Islet precursor cell (in vitro differentiated cells): ENCODE data around the gene GBP5.
"Not testable (repeated sequence)": the region's sequence is repeated elsewhere in the genome, so short reads cannot be mapped to it uniquely, and the experiment has no call there.

Experiments
- DNase-seq: peaks from one replicate; pipeline ENCODE4 v3.0.0-alpha.2; 2018

The GBP5 gene

GRCh38 chr1:89272269-89273041, at the start of gene GBP5:
Gene GBP5, minus strand, starts transcription at chr1:89272860. Its CDS starts 3,305 bp downstream, at chr1:89269555.
- DNase-seq: not testable (repeated sequence)

GRCh38 chr1:89322402-89322801, 49.7 kb upstream of the GBP5 start:
- DNase-seq: no peak

- DNase-seq: no peak
Measured at GRCh38 chr1:89312572-89312971, 39.9 kb upstream of the GBP5 start.

DNA sequence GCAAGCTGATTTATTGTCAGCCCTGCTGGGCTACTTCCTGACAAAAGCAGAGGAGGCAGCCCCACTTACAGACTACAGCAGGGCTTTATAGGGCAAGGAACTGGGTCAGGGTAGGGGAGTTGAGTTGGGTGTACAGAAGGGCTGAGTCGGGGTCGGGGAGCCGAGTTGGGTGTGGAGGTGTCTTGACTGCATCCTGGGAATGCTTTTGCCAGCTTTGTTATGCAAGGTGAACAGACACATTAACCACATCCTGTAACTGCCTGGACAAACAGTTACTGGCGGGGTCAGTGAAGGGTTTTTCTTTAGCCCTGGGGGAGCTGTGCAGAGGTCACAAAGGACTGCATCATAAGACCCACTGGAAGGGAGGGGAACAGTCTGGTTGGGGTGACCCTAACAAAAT, 39.1 kb upstream of the GBP5 start:
- DNase-seq: peak; percentile 88

DNA sequence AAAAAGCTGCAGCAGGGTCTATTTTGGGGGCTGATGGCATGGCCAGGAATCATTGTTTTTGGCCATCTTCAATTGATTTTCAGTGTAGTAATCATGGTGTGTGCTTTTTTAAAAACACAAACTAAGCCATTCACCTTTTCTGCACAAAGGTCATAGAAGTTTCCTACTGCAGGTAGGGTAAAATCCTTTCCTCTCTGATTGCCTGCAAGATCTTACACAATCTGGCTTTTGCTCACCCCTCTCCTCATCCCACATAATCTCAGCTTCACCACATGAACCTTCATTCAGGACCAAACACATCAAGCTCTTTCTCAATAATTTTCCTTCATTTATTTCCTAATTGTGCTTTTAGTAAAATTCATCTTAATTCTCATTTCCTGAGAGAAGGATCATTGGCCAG, 38.3 kb upstream of the GBP5 start:
- DNase-seq: no peak

DNA sequence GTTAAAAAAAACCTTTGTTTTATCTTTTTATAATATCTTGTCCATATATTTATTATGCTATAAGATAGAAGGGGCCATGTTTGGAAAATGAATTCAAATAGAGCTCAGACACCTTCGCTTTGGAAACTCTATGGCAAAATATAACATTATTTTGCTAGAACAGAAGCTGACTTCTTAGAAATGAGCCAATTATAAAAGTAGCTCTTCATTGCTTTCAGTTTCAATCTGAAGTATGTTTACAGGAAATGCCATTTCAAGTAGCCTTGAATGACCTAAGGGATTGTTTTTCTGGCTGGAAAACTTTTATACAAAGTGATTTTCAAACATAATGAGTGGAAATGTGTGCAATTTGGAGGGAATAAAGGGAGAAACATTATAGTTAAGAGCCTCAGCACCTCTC, 37.8 kb upstream of the GBP5 start:
- no peak for DNase-seq

DNA sequence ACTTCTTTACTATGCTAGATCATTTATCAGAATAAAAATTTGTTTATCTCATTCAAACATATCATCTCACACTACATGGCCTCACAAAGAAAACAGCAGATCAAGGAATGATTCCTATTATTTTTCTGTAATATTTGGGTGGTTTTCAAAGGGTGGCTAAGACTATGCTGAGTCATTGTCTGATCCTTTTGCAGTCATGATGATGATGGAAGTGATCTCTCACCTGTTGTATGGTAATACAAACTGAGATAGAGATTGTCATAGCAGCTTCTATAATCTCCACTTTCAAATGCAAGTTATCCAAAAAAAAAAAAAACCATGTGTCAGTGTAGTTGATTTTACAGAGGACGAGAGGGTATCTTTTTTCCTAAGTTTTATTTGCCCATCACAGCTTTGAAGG, 37.2 kb upstream of the GBP5 start:
- DNase-seq: no peak

DNA sequence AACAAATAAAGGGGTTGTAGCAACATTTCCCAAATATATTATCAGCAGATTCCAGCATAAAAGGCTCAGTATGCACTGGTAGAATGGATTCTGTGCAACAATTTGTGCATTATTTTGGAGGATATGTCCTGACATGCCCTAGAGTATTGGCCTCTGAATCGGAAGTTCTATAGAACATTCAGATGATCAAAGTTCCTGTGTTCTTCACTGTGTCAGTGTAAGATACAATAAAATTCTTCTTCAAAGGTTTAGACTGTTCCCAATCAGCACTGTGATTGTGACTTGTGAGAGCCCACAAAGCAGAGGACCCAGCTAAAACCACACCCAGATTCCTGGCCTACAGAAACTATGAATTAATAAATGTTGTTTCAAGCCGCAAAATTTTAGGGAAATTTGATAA, 33.6 kb upstream of the GBP5 start:
- no peak for DNase-seq

GRCh38 chr1:89305493-89305892, 32.8 kb upstream of the GBP5 start:
- no peak for DNase-seq

DNA sequence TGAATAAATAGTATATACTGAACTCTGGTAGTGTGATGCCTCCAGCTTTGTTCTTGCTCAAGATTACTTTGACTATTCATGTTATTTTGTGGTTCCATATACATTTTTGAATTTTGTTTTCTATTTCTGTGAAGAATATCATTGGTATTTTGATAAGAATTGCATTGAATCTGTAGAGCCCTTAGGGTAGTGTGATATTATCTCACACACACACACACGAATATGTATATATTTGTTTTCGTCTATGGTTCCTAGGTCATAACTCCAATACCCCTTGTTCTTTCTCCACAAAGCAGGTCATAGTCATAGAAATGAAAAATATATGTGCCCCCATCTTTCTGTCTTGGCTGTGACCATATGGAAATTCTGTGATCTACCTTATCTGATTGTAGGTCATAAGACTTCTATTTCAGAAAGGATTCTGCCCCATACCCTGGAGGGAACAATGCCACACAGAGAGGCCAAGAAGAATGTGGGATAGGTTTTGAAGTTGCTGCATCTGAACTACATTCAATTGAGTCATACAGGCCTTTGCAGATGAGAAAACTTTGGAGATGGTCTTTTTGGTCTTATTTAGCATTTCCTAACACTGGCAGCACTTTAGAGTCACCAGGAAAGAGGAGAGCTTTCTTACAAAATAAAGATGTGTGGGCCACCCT, 32.0 kb upstream of the GBP5 start:
- no peak for DNase-seq

- DNase-seq: no peak
Measured at GRCh38 chr1:89302697-89303332, 30.2 kb upstream of the GBP5 start.

DNA sequence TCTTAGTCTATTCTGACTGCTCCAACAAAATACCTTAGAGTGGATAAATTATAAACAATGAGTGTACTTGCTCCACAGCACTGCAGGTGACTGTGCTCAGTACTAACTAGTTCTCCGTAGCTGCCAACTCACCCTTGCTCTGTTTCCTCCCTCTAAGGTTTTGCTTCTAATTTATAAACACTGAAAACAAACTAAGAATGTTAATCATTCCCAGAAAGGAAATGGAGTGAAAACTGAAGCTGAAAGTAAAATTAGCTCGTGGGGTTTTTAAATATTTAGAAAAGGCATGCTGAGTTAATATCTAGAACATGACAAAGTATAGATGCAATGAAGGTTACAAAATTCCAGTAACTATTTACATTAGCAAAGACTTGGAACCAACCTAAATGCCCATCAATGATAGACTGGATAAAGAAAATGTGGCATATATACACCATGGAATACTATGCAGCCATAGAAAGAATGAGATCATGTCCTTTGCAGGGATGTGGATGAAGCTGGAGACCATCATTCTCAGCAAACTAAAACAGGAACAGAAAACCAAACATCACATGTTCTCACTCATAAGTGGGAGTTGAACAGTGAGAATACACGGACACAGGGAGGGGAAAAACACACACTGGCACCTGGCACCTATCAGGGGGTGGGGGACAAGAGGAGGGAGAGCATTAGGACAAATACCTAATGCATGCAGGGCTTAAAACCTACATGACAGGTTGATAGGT, 27.2 kb upstream of the GBP5 start:
- DNase-seq: not testable (repeated sequence)

- DNase-seq: no peak
Measured at GRCh38 chr1:89298461-89298860, 25.8 kb upstream of the GBP5 start.

- no peak for DNase-seq
Measured at GRCh38 chr1:89295187-89295586, 22.5 kb upstream of the GBP5 start.

DNA sequence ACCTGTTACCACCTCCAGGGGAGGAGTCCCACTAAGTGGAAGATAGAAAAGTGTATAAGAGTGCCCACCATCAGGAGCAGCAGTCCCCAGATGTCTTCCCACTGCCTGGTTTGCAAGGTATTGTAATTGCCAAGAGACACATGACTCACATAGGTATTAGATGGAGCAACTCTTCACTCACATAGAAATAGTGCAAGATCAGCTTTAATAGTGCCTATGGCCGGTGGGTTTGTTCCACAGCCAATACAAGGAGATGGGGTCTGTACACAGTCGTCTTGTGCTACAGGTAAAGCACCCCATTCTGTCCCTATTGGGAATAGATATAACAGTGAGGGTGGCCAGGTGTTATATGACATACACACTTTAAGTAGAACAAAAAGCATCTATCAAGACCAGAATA, 18.6 kb upstream of the GBP5 start:
- no peak for DNase-seq

DNA sequence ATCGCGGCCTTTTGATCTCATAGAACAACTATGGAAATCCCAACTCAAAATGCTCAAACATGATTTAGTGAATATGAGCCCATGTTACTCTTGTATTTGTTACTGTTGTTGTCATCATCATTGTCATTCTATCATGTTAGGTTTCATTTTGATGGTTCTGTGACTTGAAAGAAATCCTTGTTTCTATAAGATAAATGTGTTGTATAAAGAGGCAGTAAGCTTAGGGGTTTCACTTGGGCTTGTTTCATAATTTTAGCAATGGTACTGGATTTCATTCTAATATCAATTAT, 15.3 kb upstream of the GBP5 start:
- DNase-seq: no peak

DNA sequence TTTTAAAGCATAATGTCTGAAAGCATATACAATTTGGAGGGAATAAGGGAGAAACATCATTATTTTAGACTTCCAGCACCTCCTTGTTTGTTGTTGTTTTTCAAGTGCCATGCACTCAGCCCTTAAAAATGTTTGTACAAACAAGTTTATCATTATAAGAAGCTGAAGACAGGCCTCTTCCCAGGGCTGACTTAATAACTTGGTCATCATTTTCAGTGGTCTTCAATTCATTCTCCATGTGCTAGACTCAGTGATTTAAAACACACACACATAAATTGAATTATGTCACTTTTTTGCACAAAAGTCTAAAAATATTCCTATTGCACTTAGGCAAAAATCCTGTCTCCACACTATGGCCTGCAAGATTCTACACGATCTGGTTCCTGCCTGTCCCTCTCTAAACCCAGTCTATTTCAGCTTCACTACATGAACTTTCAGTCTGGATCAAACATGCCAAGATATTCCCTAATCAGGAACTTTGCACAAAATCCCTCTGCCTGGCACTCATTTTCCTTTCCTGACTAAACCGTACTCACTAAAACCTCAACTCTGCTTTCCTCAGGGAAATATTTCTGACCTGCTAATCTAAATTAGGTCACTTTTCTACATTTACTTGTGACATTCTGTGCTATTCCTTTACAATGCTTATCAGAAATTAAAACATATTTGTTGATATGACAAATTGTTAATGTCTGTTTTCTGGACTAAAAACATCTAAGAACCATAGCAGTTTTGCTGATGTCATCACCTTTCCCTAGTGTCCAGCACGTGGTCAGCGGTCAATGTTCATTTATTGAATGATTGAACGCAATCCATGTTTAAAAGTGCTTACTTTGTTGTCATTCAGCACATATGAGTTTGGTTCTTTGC, 14.8 kb upstream of the GBP5 start:
- no peak for DNase-seq

DNA sequence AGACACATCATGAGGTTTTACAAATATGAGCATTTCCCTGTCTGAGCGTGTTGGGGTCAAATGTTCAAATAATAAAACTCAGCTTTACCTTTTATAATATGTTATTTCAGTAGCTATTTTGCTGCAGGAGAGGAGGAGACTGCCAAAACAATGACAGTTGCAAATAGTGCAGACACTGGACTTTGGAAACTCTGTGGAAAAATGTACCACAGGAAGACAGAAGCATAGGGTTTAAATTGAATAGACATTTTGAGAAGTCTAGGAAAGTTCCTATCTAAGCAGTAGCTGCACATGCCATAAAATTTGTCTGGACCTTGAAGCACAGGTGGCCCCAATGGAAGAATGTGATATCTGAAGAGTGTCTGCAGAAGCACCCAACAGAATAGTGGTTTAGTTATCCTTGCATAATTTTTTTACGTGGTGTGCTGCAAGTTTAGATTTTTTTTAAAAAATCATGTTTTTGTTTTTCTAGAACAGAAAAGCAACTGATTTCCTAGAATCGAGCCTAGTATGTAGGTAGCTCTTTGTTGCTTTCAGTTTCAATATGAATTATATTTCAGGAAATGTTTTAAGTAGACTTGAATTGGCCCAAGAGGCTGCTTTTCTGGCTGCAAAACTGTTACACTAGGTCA, 14.0 kb upstream of the GBP5 start:
- DNase-seq: no peak

DNA sequence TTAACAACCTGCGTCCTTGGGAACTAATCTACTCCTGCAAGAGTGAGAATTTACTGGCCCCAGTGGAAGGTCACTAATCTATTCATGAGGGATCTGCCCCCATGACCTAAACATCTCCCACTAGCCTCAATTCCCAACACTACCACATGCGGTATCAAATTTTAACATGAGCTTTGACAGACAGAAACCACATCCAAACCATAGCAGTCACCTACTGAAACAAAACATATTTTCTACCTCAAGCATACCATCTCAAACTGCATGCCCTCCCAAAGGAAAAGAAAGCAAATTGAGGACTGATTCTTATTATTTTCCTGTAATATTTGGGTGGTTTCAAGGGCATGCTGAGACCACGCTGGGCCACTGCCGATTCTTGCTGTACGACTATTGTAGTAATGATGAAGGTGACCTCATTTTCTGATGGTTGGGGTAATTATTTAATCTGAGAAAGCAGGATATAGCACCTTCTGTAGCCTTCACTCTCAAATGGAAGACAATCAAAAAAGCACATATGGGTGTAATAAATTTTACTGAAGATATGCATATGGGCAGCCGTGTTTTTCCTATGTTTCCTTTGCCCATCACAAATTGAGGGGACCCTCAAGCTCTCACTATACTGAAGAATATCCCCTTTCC, 13.2 kb upstream of the GBP5 start:
- DNase-seq: no peak

GRCh38 chr1:89284078-89284763, 11.6 kb upstream of the GBP5 start:
- DNase-seq: not testable (repeated sequence)

DNA sequence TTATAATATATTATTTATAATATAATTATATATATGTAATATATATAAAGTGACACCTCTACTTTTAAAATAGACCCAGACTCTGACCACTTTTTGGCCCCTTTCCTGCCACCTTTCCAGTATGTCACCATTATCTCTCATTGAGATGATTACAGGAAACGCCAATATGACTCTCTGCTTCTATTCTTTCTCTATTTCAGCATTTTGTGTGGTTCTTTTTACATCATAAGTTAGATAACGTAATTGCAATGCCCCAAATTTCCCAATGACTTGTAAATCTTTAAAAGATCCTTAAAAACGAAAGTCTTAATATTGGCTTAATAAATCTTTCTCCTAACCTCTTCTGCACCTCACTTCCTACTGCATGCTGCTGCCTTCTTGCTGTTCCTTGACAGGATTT, 8.1 kb upstream of the GBP5 start:
- DNase-seq: no peak
